Measurements from ENCODE around the gene COG3.

The COG3 gene

DNA sequence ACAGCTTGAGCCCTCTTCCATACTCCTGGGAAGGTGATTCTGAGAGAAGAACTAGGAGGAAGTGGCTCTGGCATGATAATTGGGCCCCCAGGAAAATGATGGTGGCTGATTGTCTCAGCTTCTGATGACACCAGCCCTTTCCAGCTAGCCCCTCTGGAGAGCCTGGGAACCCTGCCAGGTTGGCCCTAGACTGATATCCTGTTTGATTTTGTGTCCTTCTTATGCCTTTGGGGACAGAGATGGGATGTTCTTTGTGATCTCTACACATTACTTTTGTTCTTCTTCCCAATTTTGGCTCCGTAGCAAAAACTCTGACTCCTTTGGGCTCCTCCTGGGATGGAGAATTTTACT, 111.1 kb downstream of the COG3 start:
- Histone ChIP-seq H3K4me3 (IDR thresholded peaks at IDR 0.05; ENCODE audit: insufficient read depth, low read depth, low read length) (no peak overlapping the region), H3K79me2 (ENCODE audit: insufficient read depth, low read depth) (no peaks in the 10 kb centered on the region), H3K27ac (no peak overlapping the region), H2AFZ (ENCODE audit: low read depth) (no peak overlapping the region), H3K9ac (no peak overlapping the region), H3K4me2 (no peak overlapping the region), H3K36me3 (ENCODE audit: insufficient read depth) (no peaks in the 10 kb centered on the region), H3K27me3 (ENCODE audit: insufficient read depth, low read depth) (no peaks in the 10 kb centered on the region), H3K4me1 (ENCODE audit: low read depth, poor library complexity, severe bottlenecking) (no peaks in the 10 kb centered on the region), H4K20me1 (ENCODE audit: insufficient read depth) (no peaks in the 10 kb centered on the region)
- no peak for TF ChIP-seq CTCF (conservative IDR thresholded peaks at IDR 0.05; ENCODE audit: low read depth, low read length)

DNA sequence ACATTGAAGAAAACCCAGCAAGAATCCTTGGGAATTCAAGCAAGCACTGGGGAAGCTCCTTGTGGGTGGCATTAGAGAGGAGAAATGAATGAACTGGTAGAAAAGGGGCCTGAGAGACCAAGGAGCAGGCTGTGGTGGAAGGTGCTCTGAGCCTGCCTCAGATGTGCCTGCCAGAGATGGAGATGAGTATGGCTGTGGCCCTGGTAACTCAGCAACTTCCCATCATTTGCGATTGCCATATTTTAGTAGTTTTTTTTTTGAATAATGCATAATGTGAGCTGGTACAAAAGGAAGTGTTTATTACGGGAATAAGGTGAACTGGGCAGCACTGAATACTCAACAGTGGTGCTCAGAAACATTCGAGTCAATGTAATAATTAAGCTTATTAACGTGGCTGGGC, 111.7 kb downstream of the COG3 start:
- no peak for TF ChIP-seq CTCF (conservative IDR thresholded peaks at IDR 0.05; ENCODE audit: low read depth, low read length)
- Histone ChIP-seq H3K4me3 (IDR thresholded peaks at IDR 0.05; ENCODE audit: insufficient read depth, low read depth, low read length) (no peak overlapping the region), H3K27me3 (ENCODE audit: insufficient read depth, low read depth) (no peaks in the 10 kb centered on the region), H3K27ac (no peak overlapping the region), H4K20me1 (ENCODE audit: insufficient read depth) (no peaks in the 10 kb centered on the region), H3K79me2 (ENCODE audit: insufficient read depth, low read depth) (no peaks in the 10 kb centered on the region), H3K4me1 (ENCODE audit: low read depth, poor library complexity, severe bottlenecking) (no peaks in the 10 kb centered on the region), H2AFZ (ENCODE audit: low read depth) (no peak overlapping the region), H3K36me3 (ENCODE audit: insufficient read depth) (no peaks in the 10 kb centered on the region), H3K9ac (no peak overlapping the region), H3K4me2 (no peak overlapping the region)

GRCh38 chr13:45582408-45583076, 117.8 kb downstream of the COG3 start:
- H2AFZ ChIP-seq (ENCODE audit: low read depth) = no peak overlapping the region
- H3K27ac ChIP-seq = no peak overlapping the region
- no peaks in the 10 kb centered on the region for H3K27me3 ChIP-seq (ENCODE audit: insufficient read depth, low read depth)
- H3K9ac ChIP-seq = no peak overlapping the region
- H3K79me2 ChIP-seq (ENCODE audit: insufficient read depth, low read depth) = no peaks in the 10 kb centered on the region
- no peaks in the 10 kb centered on the region for H3K4me1 ChIP-seq (ENCODE audit: low read depth, poor library complexity, severe bottlenecking)
- no peaks in the 10 kb centered on the region for H3K36me3 ChIP-seq (ENCODE audit: insufficient read depth)
- H3K4me3 ChIP-seq (IDR thresholded peaks at IDR 0.05; ENCODE audit: insufficient read depth, low read depth, low read length) = no peak overlapping the region
- TF ChIP-seq CTCF (conservative IDR thresholded peaks at IDR 0.05; ENCODE audit: low read depth, low read length) = no peak
- H4K20me1 ChIP-seq (ENCODE audit: insufficient read depth) = no peaks in the 10 kb centered on the region
- no peak overlapping the region for H3K4me2 ChIP-seq

DNA sequence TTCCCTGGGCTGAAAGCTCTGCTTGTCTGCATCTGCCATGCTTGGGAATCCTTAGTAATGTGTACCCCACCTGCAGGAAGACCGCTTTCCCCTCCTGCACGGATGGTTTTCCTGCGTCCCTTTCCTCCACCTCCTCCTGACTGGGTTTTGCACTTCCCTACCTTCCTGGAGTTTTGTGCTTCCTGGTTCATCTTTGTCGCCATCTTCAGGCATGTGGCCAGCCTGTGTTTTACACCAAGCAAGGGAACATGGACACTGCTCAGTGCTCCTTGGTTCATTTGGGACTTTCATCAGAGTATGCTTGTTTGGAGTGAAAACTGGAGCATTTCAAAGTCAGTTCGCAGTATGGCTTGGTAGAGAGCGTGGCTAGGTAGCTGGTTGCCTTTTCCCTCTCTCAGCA, 120.1 kb downstream of the COG3 start:
- no peak overlapping the region for H2AFZ ChIP-seq (ENCODE audit: low read depth)
- TF ChIP-seq CTCF (conservative IDR thresholded peaks at IDR 0.05; ENCODE audit: low read depth, low read length) = no peak

More for the DNA sequence above, 120.1 kb downstream of the COG3 start:
- no peaks in the 10 kb centered on the region for H4K20me1 ChIP-seq (ENCODE audit: insufficient read depth)
- H3K27me3 ChIP-seq (ENCODE audit: insufficient read depth, low read depth) = no peaks in the 10 kb centered on the region
- H3K4me1 ChIP-seq (ENCODE audit: low read depth, poor library complexity, severe bottlenecking) = no peaks in the 10 kb centered on the region
- H3K4me3 ChIP-seq (IDR thresholded peaks at IDR 0.05; ENCODE audit: insufficient read depth, low read depth, low read length) = no peak overlapping the region
- H3K4me2 ChIP-seq = no peak overlapping the region
- H3K9ac ChIP-seq = no peak overlapping the region
- H3K79me2 ChIP-seq (ENCODE audit: insufficient read depth, low read depth) = no peaks in the 10 kb centered on the region
- no peaks in the 10 kb centered on the region for H3K36me3 ChIP-seq (ENCODE audit: insufficient read depth)
- H3K27ac ChIP-seq = no peak overlapping the region
